HG02981 (cell line): ENCODE measurements around the gene UGT1A9.

Experiments used
- ATAC-seq: cut with Tn5 transposase; IDR thresholded peaks from one replicate; pipeline ENCODE4 v1.9.1; 2021; ENCODE audit warnings: mild to moderate bottlenecking, moderate library complexity; ENCODE audit not compliant: unreplicated experiment

The UGT1A9 gene

DNA sequence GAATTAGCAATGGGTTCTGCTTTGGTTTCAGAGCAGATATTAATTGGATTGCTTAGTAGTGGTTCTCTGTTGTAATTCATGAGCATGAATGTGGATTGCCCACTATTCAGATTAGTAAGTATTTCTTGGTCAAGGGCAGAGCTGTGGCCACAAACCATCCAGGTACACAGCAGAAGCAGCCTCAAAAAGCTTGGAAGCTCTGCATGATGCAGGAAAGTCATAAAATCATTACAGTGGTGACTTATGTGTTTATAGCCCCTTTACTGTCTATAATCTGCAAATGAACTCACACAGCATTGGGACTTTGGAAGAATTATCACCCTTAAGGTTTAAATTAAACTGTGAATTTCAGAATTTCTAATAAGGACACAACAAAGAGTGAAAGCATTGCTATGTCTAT lies 86.4 kb downstream of the UGT1A9 start:
- no peak for ATAC-seq

DNA sequence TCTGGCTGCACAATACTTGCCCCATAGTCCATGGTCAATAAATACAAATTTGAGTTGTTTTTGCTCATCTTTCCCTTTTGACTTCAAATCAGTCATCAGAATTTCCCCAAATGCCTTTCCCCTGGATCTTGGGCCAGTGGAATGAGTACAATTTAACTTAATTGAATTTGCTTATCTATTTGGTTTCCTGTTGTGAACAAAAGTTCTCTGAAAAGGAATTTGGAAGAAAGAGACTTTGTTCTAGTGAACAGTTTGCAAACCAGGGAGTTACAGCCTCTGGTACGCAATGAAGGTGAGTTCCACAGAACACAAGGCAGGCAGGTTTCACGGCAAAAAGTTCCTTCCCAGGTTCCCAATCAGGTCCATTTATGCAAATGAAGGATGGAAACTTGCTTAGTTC lies 87.2 kb downstream of the UGT1A9 start:
- no peak for ATAC-seq

- no peak for ATAC-seq
These were observed 88.3 kb downstream of the UGT1A9 start, which contains the start of gene UGT1A1 for GRCh38 chr2:233760043-233760442. Gene UGT1A1 (plus strand): TSS chr2:233760270. CDS start chr2:233760288, 18 bp downstream.

- no peak for ATAC-seq
These were observed 89.5 kb downstream of the UGT1A9 start for GRCh38 chr2:233761040-233761769.

DNA sequence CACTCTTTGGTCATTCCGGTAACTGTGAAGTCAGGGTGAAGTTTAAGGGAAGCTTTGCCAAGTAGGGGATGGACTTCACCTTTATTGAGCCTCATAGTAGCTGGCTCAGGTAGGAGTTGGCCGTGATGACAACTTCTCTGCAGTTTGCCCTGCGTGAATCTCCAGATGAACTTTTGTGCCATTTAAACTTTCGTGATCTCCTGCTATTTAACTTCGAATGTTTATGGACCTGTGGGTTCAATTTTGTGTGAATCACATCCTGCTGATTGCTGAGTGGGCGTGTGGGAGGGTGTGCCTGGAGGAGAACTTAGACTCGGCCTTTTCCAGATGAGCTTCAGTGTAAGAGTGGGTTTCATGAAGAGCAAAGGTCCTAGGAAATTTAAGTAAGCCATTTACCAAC lies 92.6 kb downstream of the UGT1A9 start:
- ATAC-seq = no peak

GRCh38 chr2:233764761-233765160 lies 93.1 kb downstream of the UGT1A9 start:
- ATAC-seq = no peak

- ATAC-seq = no peak
These were observed 94.7 kb downstream of the UGT1A9 start for GRCh38 chr2:233766416-233766815.

GRCh38 chr2:233768076-233768475 lies 96.4 kb downstream of the UGT1A9 start:
- ATAC-seq = no peak

- ATAC-seq = no peak
These were observed 97.6 kb downstream of the UGT1A9 start for GRCh38 chr2:233769260-233769659.

GRCh38 chr2:233772153-233772552 lies 100.5 kb downstream of the UGT1A9 start:
- ATAC-seq = no peak

DNA sequence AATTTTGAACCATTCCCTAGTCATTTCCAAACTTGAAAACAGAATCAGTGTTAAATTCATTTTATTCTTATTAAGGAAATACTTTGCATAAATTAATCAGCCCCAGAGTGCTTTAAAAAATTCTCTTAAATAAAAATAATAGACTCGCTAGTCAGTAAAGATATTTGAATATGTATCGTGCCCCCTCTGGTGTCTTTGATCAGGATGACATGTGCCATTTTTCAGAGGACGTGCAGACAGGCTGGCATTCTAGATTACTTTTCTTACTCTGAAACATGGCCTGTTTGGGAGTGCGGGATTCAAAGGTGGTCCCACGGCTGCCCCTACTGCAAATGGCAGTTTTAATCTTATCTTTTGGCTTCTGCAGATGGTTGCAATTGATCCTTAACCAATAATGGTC lies 100.9 kb downstream of the UGT1A9 start:
- no peak for ATAC-seq

DNA sequence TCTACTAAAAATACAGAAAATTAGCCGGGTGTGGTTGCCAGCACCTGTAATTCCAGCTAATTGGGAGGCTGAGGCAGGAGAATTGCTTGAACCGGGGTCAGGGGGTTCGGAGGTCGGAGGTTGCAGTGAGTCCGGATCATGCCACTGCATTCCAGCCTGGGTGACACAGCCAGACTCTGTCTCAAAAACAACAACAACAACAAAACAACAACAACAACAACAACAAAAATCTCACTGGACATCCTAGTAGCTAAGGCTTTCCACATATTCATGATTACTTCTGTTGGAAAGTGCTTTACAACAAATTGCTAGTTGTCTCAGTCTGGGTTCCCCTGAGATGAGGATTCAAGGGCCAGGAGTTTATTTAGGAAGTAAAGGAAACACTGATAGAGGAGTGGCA lies 102.2 kb downstream of the UGT1A9 start:
- no peak for ATAC-seq

- ATAC-seq = no peak
These were observed 103.7 kb downstream of the UGT1A9 start for GRCh38 chr2:233775414-233775813.

- ATAC-seq = no peak
These were observed 106.3 kb downstream of the UGT1A9 start, which contains the start of gene MROH2A for GRCh38 chr2:233778030-233778429. Gene MROH2A (plus strand): TSS chr2:233778330. CDS start chr2:233779359, 1,029 bp downstream.

- ATAC-seq = no peak
These were observed 108.0 kb downstream of the UGT1A9 start for GRCh38 chr2:233779722-233780121.

DNA sequence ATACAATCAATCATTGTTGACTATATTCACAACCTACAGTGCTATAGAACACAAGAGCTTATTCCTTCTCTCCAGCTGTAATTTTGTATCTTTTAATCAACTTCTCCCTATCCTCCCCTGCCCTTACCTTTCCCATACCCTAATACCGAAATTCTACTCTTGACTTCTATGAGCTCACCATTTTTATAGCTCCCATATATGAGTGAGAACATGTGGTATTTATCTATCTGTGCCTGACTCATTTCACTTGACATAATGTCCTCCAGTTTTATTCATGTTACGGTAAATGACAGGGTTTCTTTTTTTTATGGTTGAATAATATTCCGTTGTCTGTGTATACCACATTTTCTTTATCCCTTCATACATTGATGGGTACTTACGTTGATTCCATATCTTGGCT lies 109.1 kb downstream of the UGT1A9 start:
- no peak for ATAC-seq

DNA sequence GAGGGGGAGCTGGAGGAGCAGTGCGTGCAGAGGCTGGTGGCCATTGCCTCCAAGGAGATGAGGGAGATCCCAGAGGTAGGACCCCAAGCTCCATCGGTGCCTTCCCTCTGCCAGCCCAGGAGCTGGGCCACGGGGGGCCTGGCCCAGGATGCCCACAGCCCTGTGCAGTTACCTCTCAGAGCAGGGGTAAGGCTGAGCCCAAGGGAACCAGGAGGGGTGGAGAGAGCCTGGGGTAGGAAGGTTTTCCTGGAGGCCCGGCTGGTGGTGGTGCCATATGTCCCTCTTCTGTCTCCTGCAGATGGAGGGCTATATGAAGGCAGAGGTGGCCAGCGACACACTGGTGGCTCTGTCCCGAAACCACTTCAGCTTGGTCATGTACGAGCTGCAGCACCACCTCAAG lies 117.9 kb downstream of the UGT1A9 start:
- no peak for ATAC-seq

DNA sequence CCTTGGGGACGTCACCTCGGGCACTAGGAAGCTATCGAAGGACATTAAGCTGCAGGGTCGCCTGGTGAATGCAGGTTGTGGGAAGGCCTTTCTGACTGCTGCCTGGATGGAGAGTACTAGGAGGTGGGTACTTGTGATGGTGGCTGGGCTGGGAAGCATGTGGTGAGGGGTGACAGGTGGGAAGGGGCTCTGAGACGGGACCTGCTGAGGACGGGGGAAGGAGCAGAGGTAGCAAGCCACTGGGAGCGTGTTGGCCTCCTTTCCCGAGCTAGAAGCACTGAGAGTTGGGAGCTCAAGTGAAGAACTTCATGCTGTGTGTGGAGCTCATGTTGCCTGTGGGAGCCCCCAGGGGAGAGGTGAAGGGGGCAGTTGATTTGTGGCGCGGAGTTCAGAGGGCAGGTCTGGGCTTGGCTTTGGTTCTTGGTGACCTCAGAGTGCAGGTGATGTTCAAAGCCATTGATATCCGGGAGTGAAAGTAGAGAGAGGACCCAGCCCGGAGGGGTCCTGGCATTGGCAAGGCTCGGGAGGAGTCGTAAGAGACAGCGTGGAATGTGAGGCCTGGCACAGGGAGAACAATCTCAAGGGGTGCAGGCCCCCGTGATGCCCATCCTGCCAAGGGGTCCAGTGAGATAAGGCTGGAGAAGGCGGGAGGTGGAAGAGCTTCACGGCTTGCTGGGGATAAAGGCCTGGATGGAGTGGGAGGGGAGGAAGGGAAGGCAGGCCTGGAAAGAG lies 119.6 kb downstream of the UGT1A9 start:
- ATAC-seq = no peak

DNA sequence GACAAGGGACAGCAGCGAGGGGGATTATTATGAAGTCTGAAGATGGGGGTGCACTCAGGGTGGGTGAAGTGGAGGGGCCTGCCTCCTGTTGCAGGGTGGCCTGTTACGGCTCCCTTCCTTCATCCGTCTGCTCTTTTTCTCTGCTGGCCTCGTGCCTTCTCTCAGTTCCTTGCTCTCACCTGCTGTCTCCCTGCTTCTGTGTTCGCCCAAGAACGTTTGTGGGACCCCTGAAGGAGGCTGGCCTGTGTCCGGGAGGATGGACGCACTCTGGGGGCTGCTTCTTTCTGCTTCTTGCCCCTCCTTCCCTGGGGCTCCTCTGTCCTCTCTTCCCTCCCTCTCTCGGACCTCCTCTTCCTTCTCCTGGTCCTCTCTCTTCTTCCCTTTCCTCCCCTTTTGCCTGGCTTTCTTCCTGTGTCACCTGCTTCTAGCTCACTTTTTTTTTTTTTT lies 120.2 kb downstream of the UGT1A9 start:
- no peak for ATAC-seq

GRCh38 chr2:233792720-233793119 lies 121.0 kb downstream of the UGT1A9 start:
- no peak for ATAC-seq

DNA sequence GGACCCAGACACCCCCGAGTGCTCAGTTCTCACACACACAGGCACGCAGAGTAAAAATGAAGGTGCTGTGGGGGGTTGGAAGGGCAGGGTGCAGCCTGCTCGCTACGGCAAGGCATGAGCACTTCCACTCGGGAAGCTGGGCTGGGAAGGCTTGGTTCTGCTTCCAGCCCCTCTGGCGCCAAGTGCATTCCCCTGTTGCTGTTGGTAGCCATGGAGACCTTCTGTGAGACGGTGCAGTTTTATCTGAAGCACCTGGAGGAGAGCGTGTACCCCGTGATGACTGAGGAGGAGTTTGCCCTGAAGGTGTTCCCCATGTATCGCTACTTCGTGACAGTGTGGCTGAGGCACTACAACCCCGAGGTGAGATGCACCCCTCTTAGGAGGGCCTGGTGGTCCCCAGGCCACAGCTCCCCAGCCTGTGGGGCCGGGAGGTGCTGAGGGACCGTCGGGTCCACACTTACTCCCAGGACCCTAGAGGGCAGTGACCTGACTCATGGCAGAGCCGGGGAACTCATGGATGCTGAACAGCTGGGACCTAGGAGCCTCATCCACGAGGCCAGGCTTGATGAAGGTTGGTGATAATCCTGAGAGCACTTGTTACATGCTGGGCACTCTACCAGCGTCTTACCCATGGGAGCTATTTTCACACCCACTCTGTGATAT lies 121.9 kb downstream of the UGT1A9 start:
- ATAC-seq = no peak
